Karpas-422 (cell line): ENCODE results near the gene COL2A1. TPM values are rescaled to one million over a fixed set of nuclear protein-coding genes. Genes with fewer than 3 reads are reported as not detected.

ENCODE experiments used
- DNase-seq: peaks from one replicate; pipeline ENCODE4 v3.0.0-alpha.2; 2015
- H2AFZ ChIP-seq: fragments of 200-600 bp; sonication (generic); 2 replicates; pipeline ENCODE4 v1.6.1; 2014; ENCODE audit warnings: antibody characterized with exemption, low read length, mixed read lengths
- H3K27ac ChIP-seq: fragments of 200-600 bp; sonication (generic); 2 replicates; pipeline ENCODE4 v1.5.1; 2014; ENCODE audit warnings: mild to moderate bottlenecking, low read length, moderate library complexity
- H3K27me3 ChIP-seq: fragments of 200-600 bp; sonication (generic); 2 replicates; pipeline ENCODE4 v1.6.1; 2014; ENCODE audit warnings: low read length, mixed read lengths
- H3K36me3 ChIP-seq: fragments of 200-600 bp; sonication (generic); 2 replicates; pipeline ENCODE4 v1.6.1; 2014; ENCODE audit warnings: low read length, mixed read lengths; ENCODE audit not compliant: insufficient read depth
- H3K4me1 ChIP-seq: fragments of 200-600 bp; sonication (generic); 2 replicates; pipeline ENCODE4 v1.6.1; 2014; ENCODE audit warnings: mild to moderate bottlenecking, low read length, mixed read lengths
- H3K4me2 ChIP-seq: fragments of 200-600 bp; sonication (generic); 2 replicates; pipeline ENCODE4 v1.6.1; 2014; ENCODE audit warnings: low read length, low read depth, mild to moderate bottlenecking; ENCODE audit not compliant: poor library complexity, severe bottlenecking
- H3K4me3 ChIP-seq: fragments of 200-600 bp; sonication (generic); 2 replicates; pipeline ENCODE4 v1.5.1; 2014; ENCODE audit warnings: mild to moderate bottlenecking, antibody characterized with exemption, low read length, mixed read lengths
- H3K79me2 ChIP-seq: fragments of 200-600 bp; sonication (generic); 2 replicates; pipeline ENCODE4 v1.6.1; 2014; ENCODE audit warnings: mild to moderate bottlenecking, low read length, mixed read lengths
- H3K9ac ChIP-seq: fragments of 200-600 bp; sonication (generic); 2 replicates; pipeline ENCODE4 v1.6.0; 2014; ENCODE audit warnings: low read length
- H3K9me2 ChIP-seq: fragments of 200-600 bp; sonication (generic), shearing (Covaris generic); replicated peaks from 2 replicates; pipeline ENCODE4 v1.6.0; 2014; ENCODE audit warnings: mild to moderate bottlenecking, low read length, moderate library complexity; ENCODE audit not compliant: insufficient read depth
- H3K9me3 ChIP-seq: fragments of 300-700, 200-600 bp; sonication (generic); 2 replicates; pipeline ENCODE4 v1.6.1; 2014; ENCODE audit warnings: low read length, mixed read lengths
- H4K20me1 ChIP-seq: fragments of 200-600 bp; sonication (generic); 2 replicates; pipeline ENCODE4 v1.6.1; 2014; ENCODE audit warnings: mild to moderate bottlenecking, antibody characterized with exemption, low read length, low read depth; ENCODE audit not compliant: insufficient read depth
- total RNA-seq: library from RNA; depleted of rRNA; stranded (reverse); fragments of >200 nt; shearing (Covaris generic); gene quantifications from 2 replicates; pipeline ENCODE4 v1.2.3, GENCODE V29; 2014; ENCODE audit warnings: low replicate concordance

The COL2A1 gene
- total RNA-seq, 1 experiment from 2014 or later: not detected

DNA sequence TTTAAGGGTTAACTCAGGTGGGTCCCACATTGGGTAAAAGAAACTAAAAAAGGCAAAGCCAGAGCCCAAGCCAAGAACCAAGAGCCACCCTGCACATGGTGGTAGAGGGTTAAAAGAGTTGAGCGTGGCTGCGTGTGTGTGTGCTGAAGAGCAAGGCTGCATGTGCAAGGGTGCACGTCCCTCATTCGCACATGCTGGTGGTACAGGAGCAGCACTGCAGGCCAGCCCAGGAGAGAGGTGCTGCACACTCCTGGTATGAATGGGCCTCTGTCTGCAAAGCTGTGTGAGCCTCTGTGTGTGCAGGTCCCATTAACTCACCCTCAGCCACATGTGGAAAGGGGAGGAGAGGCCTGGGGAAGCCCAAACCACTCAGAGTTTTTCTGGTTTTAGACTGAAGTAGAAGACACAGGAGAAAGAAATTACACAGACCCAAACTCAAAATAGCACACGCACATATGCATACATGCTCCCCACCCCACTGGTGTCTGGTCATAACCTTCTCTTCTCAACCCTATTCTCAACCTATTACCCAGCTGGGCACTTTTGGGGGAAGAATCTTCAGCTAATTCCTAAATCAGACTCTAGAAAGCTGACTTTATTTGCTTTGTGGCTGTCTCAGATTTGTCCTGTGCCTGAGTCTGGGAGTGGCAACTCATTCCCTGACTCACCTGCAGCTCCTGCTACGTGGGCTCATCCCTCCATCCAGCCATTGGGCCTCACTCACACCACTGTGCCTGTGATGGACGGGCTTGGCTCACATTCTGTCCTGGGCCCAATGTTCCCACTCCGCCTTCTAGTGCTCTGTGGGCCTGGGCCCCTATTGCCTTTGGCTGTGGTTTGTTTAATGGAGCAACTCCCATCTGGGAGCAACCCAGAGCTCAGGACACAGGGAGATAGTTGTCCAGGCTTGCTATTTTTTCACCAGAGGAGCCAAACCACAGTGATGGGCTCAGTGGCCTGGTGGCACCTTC lies 30.8 kb upstream of the COL2A1 start:
- Histone ChIP-seq H3K9me3 (no peaks in the 10 kb centered on the region), H3K27me3 (no peaks in the 10 kb centered on the region), H4K20me1 (no peaks in the 10 kb centered on the region), H3K9me2 (no peaks in the 10 kb centered on the region), H3K4me1 (peaks cover 16% of the 10 kb centered on the region), H3K27ac (no peak overlapping the region), H3K4me3 (no peak overlapping the region), H3K79me2 (no peaks in the 10 kb centered on the region), H3K4me2 (no peak overlapping the region), H3K9ac (no peak overlapping the region), H3K36me3 (no peaks in the 10 kb centered on the region), H2AFZ (no peak overlapping the region)
- DNase-seq: no peak

DNA sequence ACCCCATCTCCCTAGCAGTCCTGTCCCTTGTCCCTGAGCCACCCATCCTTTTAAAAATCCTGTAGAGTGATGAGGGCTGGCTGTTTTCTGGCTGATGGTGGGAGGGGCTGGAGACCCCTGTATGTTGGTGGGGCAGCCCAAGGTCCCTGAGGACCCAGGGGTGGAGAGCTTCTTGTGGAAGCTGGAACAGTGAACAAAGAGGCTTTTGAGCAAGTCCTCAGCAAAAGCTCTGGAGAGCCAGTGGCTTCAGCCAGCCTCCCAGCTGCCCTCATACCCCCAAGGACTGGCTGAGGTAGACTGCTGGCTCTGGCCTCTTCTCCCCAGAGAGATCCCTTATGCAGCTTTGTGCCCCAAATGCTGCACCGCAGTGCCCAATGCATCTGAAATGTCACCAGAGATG lies 29.2 kb upstream of the COL2A1 start:
- Histone ChIP-seq H3K4me1 (peaks cover 10% of the 10 kb centered on the region), H3K9me3 (no peaks in the 10 kb centered on the region), H4K20me1 (no peaks in the 10 kb centered on the region), H3K27ac (no peak overlapping the region), H3K9ac (no peak overlapping the region), H3K79me2 (no peaks in the 10 kb centered on the region), H3K36me3 (no peaks in the 10 kb centered on the region), H3K4me3 (no peak overlapping the region), H3K27me3 (no peaks in the 10 kb centered on the region), H2AFZ (no peak overlapping the region), H3K9me2 (no peaks in the 10 kb centered on the region), H3K4me2 (no peak overlapping the region)
- no peak for DNase-seq

DNA sequence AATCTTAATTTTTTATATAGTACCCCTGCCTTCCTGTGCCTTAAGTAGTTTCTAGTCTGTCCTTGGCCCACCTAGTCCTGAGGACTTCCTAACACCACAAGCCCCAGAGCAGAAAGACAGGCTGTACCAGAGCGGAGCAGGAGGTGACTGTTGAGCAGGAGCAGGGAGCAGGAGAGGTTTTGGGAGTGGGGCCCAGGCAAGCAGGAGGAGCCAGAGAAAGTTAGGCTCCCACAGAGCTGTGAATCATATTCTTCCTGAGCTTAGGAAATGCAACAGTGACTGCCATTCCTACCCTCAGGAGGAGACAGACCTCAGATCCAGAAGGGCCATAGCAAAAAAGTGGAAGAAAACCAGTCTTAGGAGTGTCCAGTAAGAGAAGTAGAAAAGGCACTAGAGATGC lies 28.3 kb upstream of the COL2A1 start:
- no peaks in the 10 kb centered on the region for H3K27me3 ChIP-seq
- H4K20me1 ChIP-seq: no peaks in the 10 kb centered on the region
- H3K4me1 ChIP-seq: peaks cover 5% of the 10 kb centered on the region
- H3K4me3 ChIP-seq: no peak overlapping the region
- no peaks in the 10 kb centered on the region for H3K79me2 ChIP-seq
- no peak overlapping the region for H3K4me2 ChIP-seq
- no peaks in the 10 kb centered on the region for H3K36me3 ChIP-seq
- H2AFZ ChIP-seq: no peak overlapping the region
- H3K9ac ChIP-seq: no peak overlapping the region
- no peak overlapping the region for H3K27ac ChIP-seq
- H3K9me3 ChIP-seq: no peaks in the 10 kb centered on the region
- no peaks in the 10 kb centered on the region for H3K9me2 ChIP-seq
- no peak for DNase-seq

DNA sequence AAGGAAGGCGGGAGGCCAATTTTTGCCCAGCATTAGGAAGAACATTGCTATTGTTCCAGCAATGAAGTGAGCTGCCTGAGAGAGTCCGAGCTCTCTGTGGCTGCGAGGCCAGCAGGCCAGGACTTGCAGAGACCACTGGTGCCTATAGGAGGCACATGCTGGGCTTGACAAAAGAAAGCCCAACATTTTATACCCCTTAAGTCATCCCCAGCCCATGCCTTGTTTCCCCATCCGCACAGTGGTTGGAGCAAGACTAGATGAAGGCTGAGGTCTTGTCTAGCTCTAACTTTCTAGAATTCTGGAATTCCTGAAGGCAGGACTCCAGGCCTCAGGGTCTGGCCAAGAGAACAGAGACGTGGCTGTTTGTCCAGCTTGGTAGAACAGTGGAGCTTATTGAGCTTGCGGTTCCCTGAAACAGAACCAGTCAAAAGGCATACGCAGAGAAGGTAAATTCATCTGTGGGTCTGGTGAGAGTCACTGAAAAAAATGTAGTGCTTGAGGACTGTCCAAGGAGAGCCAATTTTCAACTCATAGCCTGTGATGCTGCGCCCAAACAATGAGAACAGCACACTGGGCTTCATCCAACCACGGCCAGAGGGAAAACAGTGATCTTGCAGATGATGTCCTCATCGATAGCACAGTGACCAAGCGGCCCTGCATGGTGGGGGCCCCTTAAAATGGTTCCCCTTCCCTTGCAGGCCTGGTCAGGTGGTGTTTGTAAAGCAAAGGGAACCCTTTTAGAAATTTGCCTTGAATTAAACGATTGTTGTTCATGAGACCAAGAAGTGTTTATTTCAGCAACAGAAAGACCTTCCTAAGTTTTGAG lies 27.1 kb upstream of the COL2A1 start:
- Histone ChIP-seq H3K9me2 (no peaks in the 10 kb centered on the region), H3K9me3 (no peaks in the 10 kb centered on the region), H2AFZ (no peak overlapping the region), H3K4me3 (no peak overlapping the region), H3K36me3 (no peaks in the 10 kb centered on the region), H3K9ac (no peak overlapping the region), H3K27ac (no peak overlapping the region), H3K4me2 (no peak overlapping the region), H4K20me1 (no peaks in the 10 kb centered on the region), H3K79me2 (no peaks in the 10 kb centered on the region), H3K4me1 (no peaks in the 10 kb centered on the region), H3K27me3 (no peaks in the 10 kb centered on the region)
- DNase-seq: no peak

DNA sequence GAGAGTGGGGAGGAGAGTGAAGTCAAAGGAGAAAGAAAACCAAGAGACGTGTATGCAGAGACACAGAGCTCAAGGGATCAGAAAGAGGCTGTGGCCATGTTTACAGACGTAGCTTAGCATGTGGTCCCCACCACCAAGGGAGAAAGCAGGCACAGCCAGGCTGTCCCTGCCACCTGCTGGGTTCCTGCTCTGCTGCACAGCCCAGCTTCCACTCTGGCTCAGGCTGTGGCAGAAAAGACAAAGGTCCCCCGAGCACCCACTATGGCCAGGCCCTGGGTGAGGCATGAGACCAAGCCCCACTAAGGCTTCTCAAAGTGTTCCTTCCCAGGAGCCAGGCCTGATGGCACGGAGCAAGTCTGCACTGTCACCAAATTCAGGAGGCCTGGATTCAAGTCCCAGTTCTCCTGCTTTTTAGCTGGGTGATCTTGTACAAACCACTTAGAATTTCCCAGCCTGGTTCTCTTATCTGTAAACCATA lies 25.9 kb upstream of the COL2A1 start:
- Histone ChIP-seq H3K9ac (no peak overlapping the region), H3K4me2 (no peak overlapping the region), H4K20me1 (no peaks in the 10 kb centered on the region)

DNA sequence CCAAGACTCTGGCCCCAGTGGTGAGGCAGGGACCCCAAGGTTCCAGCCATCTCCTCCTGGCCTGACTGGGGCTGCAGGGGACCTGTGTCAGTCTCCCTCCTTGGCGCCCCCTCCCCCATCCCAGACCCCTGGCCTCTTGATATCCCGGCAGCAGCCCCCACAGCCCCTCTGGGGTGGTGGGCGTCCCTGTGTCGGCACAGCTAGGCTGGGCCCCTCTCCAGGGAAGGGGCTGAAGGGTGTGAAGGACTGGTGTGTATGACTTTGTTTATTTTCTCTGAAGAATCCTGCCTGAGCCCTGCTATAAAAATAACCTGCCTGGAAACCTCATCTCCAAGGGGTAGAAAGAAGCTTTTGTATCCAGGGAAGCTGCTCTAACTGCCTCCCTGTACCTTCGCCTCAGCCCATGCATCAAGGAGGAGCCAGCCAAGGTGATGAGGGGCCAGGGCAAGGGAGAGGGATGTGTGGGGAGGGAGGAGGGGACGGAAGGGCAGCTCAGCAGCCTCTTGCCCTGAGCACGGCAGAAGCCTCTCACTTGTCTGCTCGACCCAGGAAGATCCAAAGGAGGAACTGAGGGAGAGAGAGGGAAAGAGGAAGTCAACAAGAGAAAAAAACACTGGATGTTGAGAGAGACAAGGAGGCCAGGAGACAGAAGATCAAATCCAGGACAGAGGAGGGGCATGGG lies 25.4 kb upstream of the COL2A1 start:
- Histone ChIP-seq H3K4me2 (no peak overlapping the region), H4K20me1 (no peaks in the 10 kb centered on the region), H3K4me1 (no peaks in the 10 kb centered on the region), H3K79me2 (no peaks in the 10 kb centered on the region), H2AFZ (no peak overlapping the region; the same call in 1 of the 2 replicates), H3K27me3 (no peaks in the 10 kb centered on the region), H3K27ac (no peak overlapping the region), H3K9ac (no peak overlapping the region), H3K4me3 (no peak overlapping the region), H3K9me3 (no peaks in the 10 kb centered on the region), H3K9me2 (no peaks in the 10 kb centered on the region), H3K36me3 (no peaks in the 10 kb centered on the region)
- DNase-seq: no peak

More for the DNA sequence above, 25.9 kb upstream of the COL2A1 start:
- Histone ChIP-seq H3K4me3 (no peak overlapping the region), H2AFZ (no peak overlapping the region; the same call in 1 of the 2 replicates), H3K4me1 (no peaks in the 10 kb centered on the region), H3K27ac (no peak overlapping the region), H3K79me2 (no peaks in the 10 kb centered on the region), H3K36me3 (no peaks in the 10 kb centered on the region), H3K9me2 (no peaks in the 10 kb centered on the region), H3K9me3 (no peaks in the 10 kb centered on the region), H3K27me3 (no peaks in the 10 kb centered on the region)
- DNase-seq: no peak

DNA sequence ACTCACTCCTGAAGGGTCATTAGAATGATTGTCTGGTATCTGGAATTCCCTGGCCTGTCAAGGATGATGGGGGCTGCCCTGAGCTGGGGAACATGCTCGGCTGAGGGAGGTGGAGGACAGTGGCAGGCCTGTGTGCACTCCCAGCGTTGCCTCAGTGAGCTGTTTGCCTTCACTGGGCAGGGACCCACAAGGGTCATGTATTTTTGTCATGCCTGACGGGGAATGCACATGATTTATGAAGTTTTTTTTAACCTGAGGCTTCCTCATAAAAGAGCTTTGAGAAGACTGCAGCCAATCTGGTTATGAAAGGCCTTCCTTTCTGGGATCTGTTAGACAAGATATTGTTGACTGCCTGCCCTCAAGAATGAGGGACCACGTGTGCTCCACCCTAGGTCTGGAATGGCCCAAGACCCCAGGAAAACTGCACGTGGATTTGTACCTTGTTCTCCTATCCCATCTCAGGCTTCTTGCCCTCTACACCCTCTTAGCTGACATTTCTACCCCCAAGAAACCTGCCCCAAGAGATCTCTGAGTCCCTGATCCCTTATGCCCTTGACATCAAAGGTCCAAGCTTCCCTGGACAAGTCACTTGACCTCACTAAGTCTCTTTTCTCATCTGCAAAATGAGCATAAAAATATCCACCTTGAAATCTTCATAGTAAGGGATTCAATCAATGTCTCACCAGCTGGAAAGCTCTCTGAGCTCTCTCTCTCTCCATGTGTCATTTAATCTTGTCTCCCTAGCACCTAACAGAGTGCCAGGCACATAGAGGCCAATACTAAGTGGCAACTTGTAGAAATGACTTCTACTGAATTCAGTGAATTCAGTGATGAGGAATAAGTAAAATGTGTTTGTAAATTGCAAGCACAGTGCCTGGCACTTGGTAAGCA lies 24.5 kb upstream of the COL2A1 start:
- Histone ChIP-seq H3K36me3 (no peaks in the 10 kb centered on the region), H3K4me3 (no peak overlapping the region), H3K9me2 (no peaks in the 10 kb centered on the region), H3K79me2 (no peaks in the 10 kb centered on the region), H3K9me3 (no peaks in the 10 kb centered on the region), H2AFZ (no peak overlapping the region), H3K27ac (no peak overlapping the region), H4K20me1 (no peaks in the 10 kb centered on the region), H3K9ac (no peak overlapping the region), H3K4me2 (no peak overlapping the region), H3K4me1 (no peaks in the 10 kb centered on the region), H3K27me3 (no peaks in the 10 kb centered on the region)
- DNase-seq: no peak
